HG02798 (cell line): Measurements from ENCODE around the gene PRKCA.
"Not testable (repeated sequence)": the region's sequence is repeated elsewhere in the genome, so short reads cannot be mapped to it uniquely, and the experiment has no call there.

Experiments used
- ATAC-seq: cut with Tn5 transposase; IDR thresholded peaks from one replicate; pipeline ENCODE4 v1.9.1; 2021; ENCODE audit warnings: mild to moderate bottlenecking; ENCODE audit not compliant: unreplicated experiment, poor library complexity

PRKCA gene

DNA sequence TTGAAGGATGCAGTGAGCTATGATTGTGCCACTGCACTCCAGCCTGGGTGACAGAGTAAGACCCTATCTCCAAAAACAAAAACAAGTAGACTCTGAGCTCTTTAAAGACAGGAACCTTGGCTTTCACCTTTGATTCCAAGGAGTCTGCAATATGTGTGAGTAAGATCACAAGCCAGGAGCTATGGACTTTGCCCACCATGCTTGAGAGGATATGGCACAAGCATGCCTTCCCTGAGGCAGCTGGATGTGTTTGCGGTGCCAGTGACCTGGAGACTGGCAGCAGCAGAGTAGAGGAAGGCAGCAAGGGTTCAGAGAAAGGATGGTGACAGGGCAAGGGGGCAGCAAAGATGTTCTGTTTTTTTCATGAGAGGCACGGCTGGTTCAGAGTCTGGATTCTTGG is 14.5 kb upstream of the PRKCA start:
- no peak for ATAC-seq

GRCh38 chr17:66290101-66290722 is 12.2 kb upstream of the PRKCA start:
- ATAC-seq: no peak

- ATAC-seq: no peak
These were observed 10.1 kb upstream of the PRKCA start for GRCh38 chr17:66292353-66292752.

DNA sequence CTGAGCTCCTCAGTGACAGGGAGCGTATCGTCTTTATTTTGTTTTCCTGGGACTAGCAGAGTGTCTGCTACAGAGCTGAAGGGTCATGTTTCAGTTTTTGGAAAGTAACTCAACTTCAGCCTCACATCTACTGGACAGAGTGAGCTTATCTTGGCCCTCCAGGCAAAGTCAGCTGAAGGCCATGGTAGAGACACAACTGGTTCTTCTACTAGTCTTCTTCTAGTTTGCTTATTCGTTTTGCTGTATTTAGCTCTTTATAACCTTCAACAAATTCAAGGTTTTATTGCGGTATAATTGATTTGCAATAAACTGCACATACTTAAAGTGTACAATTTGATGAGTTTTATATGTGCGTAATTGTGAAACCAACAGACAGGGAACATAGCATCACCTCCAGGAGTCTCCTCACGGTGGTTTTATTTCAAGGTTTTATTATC is 6.1 kb upstream of the PRKCA start:
- ATAC-seq: no peak

GRCh38 chr17:66297443-66297842 is 5.0 kb upstream of the PRKCA start:
- not testable (repeated sequence) for ATAC-seq

DNA sequence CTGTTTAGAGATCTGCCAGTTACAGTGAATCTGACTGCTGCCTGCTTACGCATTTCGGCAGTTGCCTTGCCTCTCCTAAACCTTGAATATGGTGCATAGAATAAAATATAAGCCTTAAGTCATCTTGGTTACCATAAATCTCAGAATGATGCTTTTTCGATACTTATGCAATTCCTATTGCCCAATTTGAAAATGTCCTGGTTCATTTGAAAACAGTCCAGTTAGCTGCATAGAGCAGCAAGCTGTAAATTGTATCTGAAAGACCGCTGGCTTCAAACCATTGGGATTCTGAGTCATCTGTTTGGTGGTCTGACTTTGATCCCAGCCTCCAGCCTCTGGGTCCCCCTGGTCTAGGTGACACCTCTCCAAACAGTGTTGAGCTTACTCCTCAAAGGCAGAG is 2.7 kb upstream of the PRKCA start:
- ATAC-seq: no peak

DNA sequence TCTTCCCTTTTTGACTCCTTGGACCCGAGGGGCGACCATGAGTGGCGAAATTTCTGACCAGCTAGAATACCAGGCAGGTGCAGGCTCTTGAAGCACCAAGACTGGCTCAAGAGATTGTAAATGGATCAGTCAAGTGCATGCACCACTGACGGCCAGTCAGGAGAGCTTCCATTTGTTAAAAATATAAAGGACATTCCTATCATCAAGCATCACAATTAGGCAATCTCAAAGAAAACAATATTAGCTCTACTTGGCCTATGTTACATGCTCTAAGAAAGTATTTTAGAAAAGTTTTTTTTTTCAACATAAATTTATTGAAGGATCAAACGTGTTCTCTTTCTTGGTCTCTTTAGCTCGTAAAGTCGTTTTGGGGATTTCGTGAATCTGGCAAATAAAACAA is 1.5 kb upstream of the PRKCA start:
- ATAC-seq: no peak

DNA sequence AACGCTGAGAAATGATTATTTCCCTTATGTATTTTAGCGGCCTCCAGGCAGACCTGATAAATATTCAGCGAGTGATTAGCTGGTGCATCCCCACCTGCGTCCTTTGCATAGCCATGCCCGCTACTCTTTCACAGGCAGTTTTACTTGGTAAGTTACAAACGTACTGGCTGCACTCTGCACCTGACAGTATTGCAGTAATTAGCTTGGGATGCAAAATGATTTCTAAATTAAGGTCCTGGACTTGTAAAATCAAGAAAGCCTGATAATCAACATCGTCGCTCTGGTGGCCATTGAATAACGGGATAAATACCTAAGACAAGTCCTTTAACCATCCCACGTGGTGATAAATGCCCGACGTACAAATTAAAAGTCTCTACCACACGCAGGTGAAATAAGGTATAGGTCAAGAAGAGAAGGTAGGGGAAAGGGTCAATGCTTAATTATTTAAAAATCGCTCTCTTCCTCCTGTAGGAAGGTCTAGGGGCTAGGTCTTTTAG is 998 bp upstream of the PRKCA start:
- no peak for ATAC-seq

- ATAC-seq: peak; percentile 21
These were observed 581 bp downstream of the PRKCA start for GRCh38 chr17:66302761-66303626.

DNA sequence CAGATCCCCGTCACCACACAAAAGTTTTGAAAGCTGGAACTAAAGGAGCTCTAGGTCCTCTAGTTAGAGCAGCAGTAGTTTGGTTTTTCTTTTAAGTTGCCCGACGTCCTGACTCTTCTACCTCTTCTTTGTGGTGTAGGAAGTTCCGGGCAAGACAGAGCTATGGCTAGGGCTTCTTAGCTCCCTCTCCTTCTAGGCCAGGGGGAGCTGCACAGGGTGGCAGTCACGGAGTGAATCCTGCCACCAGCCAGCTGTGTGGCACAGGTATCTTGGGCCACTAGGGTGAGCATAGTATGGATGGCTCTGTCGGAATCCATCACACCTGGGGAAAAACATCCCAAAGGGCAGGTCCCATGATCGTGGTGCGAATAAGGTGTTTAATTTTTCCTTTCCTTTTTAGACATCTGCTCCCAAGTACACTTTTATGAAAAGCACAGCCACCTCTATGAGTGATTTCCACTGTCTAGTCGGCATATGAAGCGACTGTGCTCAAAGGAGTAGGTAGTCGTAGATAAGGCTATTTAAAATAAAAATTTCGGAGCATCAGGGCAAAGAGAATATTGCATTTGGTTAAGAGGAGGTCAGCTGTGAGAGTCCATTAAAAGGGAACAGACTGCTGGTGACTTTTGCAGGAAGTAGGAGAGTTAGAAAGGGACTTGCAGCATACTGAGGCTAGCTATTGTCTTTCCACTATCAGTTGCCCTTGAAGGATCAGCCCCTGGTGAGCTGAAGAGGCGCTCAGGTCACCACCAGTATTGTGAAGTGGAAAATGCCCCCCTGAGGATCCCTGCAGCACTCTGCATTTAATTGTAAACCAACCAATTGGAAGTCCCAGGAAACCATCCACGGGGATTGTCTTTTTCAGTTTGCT is 2.1 kb downstream of the PRKCA start:
- ATAC-seq: no peak

GRCh38 chr17:66306446-66306845 is 4.0 kb downstream of the PRKCA start:
- no peak for ATAC-seq

- ATAC-seq: no peak
These were observed 4.8 kb downstream of the PRKCA start for GRCh38 chr17:66307257-66307656.

DNA sequence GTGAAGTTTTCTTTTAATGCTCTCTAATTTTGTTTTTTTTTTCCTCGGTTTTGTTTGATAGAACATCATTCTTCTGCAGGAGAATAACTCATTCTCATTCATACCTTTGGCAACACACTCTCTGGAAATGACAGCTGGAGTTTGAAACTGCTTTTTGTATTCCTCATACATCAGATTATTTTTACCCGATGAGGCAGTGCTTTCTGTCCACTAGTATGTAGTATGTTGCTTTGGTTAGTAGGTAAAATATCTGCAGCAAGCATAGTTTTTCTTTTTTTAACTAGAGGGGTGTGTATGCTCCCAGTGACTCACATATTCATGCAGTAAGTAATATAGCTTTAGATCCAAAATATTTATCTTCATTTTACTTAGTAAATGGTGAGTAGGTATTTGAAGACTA is 6.4 kb downstream of the PRKCA start:
- no peak for ATAC-seq

- ATAC-seq: no peak
These were observed 7.4 kb downstream of the PRKCA start for GRCh38 chr17:66309793-66310192.

GRCh38 chr17:66310528-66311148 is 8.2 kb downstream of the PRKCA start:
- ATAC-seq: no peak

GRCh38 chr17:66312912-66313311 is 10.5 kb downstream of the PRKCA start:
- no peak for ATAC-seq

- no peak for ATAC-seq
These were observed 10.9 kb downstream of the PRKCA start for GRCh38 chr17:66313325-66313724.

DNA sequence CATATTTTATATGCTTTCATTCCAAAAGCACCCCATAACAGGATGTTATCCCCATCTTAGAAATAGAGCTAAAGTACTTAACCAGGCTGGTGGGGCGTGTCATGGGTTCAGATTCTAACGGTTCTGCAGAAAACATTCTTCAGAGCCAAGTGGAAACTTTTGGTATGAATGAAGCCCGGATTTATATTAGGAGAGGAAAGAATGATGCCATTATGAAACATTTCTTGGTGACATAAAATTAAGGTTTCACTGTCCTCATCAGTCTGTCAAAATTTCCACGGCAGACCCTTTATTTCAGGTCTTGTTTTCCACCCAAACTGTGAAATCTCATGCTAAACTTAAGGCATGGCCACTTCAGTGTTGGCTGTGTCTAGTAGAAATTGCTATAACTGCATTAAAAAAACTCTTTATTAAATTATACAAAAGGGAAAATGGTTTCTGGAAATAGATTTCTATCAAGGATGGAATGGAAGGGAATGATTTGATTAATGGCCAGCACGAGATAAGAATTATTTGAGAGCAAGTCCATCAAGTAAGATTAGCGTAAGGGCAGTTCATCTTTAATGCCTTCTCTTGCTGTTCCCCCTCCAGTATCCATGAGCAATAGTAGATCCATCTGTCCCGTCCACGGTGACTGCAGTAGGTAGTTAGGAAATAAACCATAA is 11.7 kb downstream of the PRKCA start:
- no peak for ATAC-seq

DNA sequence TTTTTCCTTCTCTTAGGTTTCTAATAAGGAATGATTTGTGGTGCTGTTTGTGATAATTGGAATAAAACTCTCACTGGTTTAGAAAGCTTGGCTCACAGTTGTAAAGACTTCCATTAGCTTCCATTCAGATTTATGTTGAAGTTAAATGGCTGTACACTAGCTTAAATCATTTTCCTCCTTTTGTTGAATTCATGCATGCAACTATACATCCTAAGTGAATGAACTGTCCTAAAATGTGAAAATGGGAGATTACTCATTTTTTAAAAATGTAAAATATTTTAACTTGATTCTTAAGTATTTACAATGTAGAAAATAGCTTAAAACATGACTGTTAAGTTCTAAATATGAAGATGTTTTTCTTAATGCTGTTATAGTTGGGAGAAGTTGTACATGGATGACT is 15.2 kb downstream of the PRKCA start:
- no peak for ATAC-seq

- ATAC-seq: no peak
These were observed 16.8 kb downstream of the PRKCA start for GRCh38 chr17:66319226-66319625.
